Fibroblast of pulmonary artery (primary cell): ENCODE results near the gene MEP1B.

Experiments used
- DNase-seq: peaks from one replicate; pipeline ENCODE4 v3.0.0-alpha.2; 2010; ENCODE audit warnings: low read depth
- H3K4me3 ChIP-seq: replicated peaks from 2 replicates; pipeline ENCODE4 v1.5.1; 2011; ENCODE audit warnings: low read depth, mild to moderate bottlenecking, control low read depth, low read length, moderate library complexity
- CTCF ChIP-seq: IDR thresholded peaks from 2 replicates; pipeline ENCODE4 v1.5.1; 2011; ENCODE audit warnings: mild to moderate bottlenecking, control low read depth, low read length, inconsistent platforms; ENCODE audit errors: missing control alignments

MEP1B gene

GRCh38 chr18:32262092-32262491 lies 72.3 kb downstream of the MEP1B start:
- no peak overlapping the region for H3K4me3 ChIP-seq
- no peak for TF ChIP-seq CTCF
- no peak for DNase-seq

- TF ChIP-seq CTCF: no peak
- H3K4me3 ChIP-seq: no peak overlapping the region
- no peak for DNase-seq
These were observed 74.6 kb downstream of the MEP1B start for GRCh38 chr18:32264401-32264800.

- no peak for DNase-seq
- TF ChIP-seq CTCF: no peak
- no peak overlapping the region for H3K4me3 ChIP-seq
These were observed 77.6 kb downstream of the MEP1B start for GRCh38 chr18:32267463-32267862.
